T-helper 1 cell treated with Interleukin-12 subunit alpha and Interleukin-12 subunit beta and Interleukin-4 antibody, amounts not matched to agents 30 ng/mL and 1 ng/mL, for 36 hours (primary cell): Measurements from ENCODE around the gene AMOTL1. TPM values are rescaled to one million over a fixed set of nuclear protein-coding genes. Genes with fewer than 3 reads are reported as not detected.

Experiments used
- intact Hi-C: fragments of 100-400 bp; cut with micrococcal nuclease; formaldehyde crosslinking; loops from one replicate; pipeline ENCODE4 v1.15.1; 2024
- total RNA-seq: library from RNA; stranded (reverse); gene quantifications from 2 replicates; pipeline ENCODE4 v1.2.3, GENCODE V29; 2022

AMOTL1 gene, protein sequence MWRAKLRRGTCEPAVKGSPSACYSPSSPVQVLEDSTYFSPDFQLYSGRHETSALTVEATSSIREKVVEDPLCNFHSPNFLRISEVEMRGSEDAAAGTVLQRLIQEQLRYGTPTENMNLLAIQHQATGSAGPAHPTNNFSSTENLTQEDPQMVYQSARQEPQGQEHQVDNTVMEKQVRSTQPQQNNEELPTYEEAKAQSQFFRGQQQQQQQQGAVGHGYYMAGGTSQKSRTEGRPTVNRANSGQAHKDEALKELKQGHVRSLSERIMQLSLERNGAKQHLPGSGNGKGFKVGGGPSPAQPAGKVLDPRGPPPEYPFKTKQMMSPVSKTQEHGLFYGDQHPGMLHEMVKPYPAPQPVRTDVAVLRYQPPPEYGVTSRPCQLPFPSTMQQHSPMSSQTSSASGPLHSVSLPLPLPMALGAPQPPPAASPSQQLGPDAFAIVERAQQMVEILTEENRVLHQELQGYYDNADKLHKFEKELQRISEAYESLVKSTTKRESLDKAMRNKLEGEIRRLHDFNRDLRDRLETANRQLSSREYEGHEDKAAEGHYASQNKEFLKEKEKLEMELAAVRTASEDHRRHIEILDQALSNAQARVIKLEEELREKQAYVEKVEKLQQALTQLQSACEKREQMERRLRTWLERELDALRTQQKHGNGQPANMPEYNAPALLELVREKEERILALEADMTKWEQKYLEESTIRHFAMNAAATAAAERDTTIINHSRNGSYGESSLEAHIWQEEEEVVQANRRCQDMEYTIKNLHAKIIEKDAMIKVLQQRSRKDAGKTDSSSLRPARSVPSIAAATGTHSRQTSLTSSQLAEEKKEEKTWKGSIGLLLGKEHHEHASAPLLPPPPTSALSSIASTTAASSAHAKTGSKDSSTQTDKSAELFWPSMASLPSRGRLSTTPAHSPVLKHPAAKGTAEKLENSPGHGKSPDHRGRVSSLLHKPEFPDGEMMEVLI
- 2.7 and 2.9 TPM in 2 replicates for total RNA-seq

DNA sequence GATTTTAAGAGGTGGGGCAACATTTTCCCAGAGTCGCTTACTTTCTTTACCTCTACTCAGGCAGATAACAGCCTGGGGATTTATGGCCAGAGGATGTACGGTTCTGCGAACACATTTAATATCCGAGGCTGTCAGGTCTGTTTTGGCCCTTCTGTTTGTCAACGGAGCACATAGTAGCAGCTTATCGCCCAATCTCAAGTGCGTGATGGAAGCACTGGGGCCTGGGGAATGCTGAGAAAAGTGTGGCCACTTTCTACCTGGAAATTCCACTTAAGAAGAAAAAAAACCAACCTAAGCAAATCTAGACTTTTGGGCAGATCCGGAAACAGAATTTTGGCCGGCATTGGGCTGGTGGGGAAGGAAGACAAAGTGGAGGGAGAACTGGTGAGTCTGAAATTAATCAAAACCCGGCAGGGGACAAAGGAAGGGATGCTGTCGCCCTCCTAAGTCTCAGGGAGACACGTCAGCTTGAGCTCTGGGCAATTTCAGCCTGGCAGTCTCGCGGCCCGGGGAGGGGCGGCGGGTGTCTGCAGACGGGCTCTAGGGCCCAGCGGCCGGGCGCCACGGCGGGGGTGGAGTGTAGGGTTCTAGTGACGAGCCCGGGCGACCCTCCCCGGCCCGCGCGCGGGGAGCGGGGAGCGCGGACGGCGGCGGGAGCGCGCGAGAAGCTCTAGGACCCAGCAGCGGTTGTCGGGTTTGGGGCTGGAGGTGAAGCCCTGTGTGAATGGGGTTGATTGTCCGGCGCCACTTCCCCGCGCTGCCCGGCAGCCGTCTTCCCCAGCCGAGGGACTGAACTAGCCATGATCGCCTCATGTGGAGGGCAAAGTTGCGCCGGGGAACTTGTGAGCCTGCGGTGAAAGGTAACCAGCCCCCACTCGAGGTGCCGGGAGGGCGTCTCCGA is at the start of gene AMOTL1:
AMOTL1 (plus strand) TSS at position 656 of the 901 bp plus-strand sequence; CDS start at position 812, 156 bp downstream.
- intact Hi-C loops: loop anchor here (5.0 to 10.0 kb wide), 2 partner anchors 109 to 223 kb away; partner anchors contain the start of gene FUT4

DNA sequence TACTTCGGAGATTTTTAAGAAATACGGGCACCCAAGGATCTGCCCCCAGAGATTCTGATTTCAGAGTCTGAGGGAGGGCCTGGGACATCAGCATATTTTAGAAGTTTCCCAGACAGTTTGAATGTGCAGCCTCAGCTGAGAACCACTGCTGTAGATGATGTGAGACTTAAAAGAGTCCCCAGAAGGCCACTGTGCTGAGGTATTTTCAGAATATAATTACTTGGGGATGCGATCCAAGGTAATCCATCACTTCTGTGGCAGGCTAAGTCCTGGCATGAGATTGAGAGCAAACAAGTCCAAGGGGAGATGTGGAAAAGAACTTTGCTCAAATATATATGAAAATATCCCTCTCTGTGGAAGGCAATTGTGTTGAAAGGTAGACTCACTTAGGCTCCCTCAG is 48.3 kb upstream of the AMOTL1 start:
- intact Hi-C loops: no loop called here

DNA sequence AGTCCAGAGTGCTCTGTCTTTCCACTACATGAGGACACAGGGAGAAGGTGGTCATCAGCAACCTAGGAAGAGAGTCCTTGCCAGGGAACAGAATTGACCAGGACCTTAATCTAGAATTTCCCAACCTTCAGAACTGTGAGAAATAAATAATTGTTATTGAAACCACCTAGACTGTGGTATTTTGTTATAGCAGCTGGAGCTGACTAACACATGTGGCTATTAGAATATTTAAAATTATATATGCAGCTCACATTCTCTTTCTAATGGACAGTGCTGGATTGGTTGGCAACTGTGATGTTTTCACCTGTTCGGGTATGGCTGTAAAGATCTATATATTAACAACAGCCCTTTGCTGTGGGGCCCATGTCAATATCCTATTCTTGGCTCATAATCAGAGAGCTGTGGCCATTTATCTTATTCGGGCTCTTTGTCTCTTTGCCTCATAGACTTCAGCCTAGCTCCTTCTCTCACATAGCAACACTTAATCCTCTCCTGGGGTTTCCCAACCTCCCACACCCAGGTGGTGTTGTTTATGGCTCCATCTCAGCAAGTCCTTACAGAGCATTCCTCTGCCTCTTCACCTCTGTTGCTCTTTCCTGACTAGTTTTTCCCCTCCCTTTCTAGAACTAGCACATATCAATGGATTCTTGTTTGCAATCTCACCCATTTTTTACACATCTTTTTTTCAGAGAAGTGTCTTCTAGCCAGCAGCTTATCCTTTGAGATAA is 46.4 kb upstream of the AMOTL1 start:
- intact Hi-C loops: no loop called here

DNA sequence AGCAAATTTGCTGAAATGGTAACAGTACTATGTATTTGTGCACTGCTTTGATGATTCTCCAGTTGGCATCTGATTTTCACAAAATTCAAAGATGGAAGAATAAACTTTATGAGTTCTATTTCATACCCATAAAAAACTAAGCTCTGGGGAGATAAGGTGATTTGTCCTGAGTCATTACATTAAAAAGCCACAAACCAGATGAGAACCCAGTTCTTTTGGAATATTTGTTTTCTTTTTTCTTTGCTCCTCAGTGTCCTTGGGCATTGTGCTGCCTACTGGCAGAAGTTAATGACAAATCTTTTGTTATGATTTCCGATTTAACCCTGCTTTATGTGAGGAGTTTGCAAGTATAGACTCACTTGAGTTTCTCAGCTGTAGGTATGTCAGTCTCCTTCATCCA is 45.4 kb upstream of the AMOTL1 start:
- intact Hi-C loops: no loop called here

DNA sequence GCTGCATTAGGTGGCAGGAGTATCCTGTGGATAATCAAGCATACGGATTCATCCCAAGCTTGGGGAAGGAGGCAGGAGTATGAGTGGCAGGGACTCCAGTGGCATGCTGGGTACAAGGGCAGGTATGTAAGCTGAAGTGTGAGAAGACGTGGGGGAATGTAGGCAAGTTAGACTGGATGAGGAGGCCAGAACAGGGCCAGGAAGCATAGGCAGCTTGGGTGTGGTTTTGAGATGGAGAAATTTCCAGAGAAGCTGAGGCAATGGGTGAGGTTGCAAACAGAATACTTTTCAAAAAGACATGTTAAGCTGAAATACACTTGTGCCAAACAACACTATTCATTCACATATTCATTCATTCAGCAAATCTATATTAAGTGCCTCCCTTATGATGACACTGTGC is 43.1 kb upstream of the AMOTL1 start:
- intact Hi-C loops: no loop called here

DNA sequence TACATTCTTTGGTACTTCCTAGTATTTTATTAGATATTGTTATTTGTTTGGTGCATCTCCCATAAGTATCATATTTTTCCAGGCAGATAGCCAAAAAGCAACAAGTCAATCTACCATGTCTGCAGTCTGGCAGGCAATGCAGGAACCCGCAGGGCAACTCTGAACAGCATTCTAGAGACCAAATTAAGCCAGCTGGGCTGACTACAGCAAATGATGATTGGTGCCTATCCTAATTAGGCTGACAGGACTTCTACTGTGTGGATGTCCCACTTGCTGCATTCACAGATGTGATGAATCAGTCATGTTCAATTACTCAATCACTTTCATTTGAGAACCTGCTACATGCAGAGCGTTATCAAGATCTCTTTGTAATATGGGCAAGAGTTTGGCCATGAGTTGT is 40.3 kb upstream of the AMOTL1 start:
- intact Hi-C loops: no loop called here

DNA sequence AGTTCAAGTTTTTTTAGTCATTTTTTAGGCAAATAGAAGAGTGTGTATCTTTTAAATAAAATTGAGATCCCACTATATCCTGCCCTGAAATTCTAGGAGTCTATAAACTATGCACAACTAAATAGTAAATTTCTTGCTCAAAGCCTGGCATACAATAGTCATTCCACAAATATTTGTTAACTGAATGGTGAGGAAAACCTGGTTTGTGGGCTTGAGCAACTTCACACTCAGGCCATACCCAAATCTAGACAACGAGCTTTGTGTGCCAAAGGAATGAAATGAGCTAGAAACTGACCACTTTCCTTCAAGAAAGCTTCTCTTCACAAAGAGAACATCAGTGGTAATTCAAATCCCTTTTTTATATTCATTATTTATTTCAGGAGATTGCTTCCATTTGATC is 39.6 kb upstream of the AMOTL1 start:
- intact Hi-C loops: no loop called here

DNA sequence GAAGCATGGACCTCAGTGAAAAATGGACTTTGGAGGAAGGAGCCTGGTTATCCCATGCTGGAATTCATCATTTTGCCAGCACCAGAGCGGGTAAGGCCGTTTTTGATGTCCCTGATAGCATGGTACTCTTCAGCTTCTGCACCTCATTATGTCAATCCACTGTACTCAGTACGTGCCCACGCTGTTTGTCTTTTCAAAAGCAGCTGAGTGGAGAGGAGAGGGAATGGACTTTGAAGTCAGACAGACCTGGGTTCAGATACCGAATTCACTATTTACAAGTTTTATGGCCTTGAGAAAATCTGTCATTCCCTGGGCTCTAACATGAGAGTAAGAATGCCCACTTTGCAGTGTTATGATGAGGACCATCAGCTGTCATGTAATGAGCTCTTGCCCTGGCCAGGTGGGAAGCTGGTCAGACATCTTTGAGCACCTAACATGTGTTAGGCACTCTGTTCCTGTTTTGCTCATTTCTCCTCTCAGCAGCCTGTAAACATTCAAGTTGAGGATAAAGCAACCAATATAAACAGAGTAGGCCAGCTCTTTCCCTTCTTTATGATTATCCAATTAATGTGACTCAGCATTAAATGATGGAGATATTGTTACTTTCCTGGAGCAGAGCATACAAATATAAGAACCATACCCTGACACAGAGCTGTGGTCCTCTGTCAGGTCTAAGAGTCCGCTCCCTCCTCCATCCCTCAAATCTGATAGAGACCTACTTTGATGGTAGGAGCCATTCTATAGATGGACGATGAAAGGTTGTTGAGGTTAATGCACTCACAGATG is 39.0 kb upstream of the AMOTL1 start:
- intact Hi-C loops: no loop called here

DNA sequence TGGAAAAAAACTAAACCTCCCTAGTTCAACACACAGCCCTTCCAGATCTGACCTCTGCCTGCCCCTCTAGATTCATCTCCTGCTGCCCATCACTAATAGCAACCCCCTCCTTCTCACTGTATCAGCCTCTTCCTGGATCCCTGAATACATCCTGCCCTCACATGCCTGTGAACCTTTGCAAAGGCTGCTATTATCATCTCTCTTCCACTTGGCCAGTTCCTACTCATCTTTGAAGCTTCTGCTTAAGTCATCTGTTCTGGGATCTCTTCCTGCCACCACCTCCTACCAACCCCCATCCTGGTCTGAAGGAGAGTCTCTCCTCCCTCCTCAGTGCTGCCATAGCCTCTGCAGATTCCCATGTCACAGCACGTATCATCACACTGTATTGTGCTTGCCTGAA is 38.0 kb upstream of the AMOTL1 start:
- intact Hi-C loops: no loop called here

DNA sequence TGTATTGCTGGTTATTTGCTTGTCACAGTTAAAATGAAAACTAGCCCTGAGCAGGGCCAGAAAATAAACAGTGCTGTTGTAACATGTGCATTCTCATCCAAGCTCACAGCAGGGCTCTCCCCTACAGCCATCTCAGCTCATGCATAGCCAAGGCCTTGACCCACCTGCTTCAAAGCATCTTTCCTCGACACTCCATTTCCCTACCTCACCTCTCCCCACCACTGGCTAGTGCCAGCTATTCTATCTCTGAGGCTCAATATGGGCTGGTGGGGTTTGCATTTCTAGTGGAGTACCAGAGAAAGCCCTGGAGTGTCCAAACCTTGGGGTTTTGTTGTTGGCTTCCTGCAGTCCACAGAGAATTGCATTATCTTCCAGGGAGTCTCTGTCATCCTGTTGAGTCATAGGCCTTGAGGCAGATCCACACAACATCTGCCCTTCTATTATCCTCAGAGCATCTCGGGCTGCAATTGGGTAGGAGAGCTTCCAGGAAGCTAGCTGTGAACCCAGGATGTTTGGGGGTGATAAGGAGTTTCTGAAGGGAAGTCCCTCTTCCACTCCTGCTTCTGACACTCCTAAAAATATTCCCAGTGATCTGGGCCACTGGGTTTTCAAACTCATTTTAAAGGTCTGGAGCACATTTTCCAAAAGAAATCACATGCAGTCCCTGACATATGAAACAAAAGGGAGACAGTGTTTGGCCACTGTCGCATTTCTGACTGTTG is 36.1 kb upstream of the AMOTL1 start:
- intact Hi-C loops: no loop called here

DNA sequence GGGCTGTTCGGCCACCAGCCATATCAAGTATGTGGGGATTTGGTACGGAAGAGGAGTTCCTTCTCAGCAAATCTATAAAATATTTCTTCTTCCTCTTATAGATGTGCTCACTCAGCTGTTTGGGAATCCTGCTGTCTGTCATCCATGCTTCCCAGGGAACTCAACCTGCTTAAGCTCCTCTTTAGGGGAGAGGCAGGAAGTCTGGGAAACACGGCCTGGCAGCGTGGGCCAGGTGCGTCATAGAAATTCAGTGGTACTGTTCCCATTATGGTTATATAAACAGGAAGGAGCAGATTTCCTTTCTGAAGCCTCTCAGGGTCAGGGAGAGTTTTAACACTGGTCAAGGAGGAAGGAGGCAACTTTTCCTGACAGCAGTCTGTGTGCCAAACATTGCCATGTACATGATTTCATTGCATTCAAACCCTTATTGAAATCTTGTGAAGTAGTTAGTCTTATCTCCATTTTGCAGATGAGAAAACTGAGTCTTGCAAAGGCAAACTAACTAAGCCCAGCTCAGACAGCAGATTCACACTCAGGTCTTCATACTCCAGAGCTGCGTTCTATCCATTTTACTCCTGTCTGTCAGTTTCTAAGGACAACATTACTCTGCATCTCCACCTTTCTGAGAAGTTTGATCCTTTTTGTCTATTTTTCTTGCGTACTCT is 35.4 kb upstream of the AMOTL1 start:
- intact Hi-C loops: no loop called here

DNA sequence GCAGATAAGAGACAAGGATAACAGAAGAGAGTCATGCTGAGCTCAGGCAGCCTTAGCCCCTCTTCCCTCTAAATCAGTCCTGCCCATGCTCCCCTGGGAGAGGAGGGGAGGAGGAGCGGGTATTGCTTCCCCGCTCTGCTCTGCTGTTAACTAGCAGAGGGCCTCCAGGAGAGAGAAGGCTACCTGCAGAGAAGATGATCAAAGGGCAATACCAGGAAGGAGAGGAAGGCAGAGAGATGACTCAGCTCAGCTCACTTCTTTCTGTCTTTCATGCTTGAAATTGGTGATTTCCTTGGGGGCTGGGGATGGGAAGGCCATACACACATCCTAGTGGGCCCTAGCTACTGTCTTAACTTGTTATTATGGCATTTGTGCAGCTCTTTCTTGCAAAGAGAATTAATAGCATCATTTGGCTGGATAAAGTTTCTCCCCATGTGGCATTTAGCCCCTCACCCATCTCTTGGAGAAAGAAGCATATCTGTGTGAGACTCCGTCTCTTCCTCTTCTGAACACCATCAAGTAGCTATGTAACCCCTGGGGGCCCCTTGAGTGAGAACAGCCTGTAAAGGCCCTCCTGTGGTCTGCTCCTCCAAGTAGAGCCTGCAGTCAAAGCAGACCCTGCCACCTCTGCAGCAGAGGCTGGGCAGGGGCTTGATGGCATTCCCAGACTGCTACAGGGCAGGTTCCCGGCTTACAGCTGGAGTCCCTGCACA is 33.4 kb upstream of the AMOTL1 start:
- intact Hi-C loops: no loop called here

DNA sequence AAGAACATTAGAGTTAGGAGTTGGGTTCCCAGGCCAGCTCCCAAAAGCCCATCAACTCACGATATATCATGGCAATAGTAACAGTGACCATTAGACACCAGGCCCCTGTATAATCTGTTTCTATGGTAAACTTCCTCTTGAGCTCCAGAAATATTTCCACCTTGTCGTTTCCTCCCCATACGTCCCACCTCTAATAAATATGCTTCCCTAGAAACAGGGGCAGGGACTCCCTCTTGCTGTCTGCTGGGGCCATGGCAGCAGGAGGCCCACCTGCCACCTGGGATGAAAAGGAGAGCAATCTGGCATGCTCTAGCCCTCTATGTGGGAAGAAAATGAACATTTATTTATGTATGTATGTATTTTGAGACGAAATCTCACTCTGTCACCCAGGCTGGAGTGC is 32.2 kb upstream of the AMOTL1 start:
- intact Hi-C loops: no loop called here

DNA sequence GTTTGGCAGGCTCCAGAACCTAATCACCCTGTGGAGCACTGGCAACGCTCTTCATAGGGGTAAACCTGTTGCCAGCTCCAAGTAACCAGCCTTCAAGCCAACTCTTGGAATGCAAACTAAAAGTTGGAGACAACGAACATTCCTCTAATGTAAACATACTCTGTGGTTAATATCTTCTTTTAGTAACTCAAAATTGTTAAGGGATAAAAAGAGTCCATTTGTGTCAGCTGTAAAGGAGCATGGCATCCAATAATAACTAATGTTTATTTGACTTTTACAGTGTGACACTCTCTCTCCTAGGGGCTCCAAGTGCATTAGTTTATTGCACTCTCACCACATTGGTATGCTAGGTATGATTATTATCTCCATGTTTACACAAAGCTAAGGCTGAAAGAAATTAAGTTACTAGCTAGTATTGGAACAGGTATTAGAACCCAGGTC is 31.0 kb upstream of the AMOTL1 start:
- intact Hi-C loops: no loop called here

DNA sequence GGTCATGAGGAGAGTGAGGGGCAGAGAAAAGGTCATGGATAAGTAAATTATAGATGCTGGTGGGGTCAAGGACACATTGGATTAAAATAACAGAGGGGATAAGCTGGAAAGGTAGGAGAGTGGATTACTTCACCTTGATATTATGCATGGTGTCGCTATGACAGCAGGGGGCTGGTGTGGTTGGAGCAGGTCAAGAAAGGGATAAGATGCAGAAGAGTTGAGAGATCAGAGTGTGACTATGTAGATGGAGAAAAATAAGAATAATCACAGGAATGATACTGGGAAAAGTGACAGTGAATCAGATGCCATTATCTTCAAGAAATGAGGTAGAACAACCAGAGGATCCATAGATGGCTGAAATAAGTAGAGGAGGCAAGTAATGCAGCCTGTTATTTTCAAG is 29.4 kb upstream of the AMOTL1 start:
- intact Hi-C loops: no loop called here

DNA sequence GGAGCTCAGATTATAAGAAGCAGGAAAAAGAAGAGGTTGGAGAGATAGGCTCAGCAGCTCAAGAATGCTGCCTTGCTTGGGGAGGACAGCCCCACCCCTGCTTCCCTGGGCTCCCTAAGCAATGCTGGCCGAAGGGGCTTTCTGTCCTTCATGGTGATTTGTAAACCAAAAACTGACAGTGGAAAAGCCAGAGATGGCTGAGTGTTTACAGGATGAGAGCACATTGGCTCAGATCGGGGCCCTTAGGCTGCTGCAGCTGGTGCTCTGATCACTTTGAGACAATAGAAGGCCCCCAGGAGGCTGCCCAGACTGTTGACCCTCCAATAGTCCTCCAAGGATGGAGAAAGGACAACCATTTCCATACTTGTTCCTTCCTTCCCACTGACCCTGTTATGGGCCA is 28.8 kb upstream of the AMOTL1 start:
- intact Hi-C loops: no loop called here

DNA sequence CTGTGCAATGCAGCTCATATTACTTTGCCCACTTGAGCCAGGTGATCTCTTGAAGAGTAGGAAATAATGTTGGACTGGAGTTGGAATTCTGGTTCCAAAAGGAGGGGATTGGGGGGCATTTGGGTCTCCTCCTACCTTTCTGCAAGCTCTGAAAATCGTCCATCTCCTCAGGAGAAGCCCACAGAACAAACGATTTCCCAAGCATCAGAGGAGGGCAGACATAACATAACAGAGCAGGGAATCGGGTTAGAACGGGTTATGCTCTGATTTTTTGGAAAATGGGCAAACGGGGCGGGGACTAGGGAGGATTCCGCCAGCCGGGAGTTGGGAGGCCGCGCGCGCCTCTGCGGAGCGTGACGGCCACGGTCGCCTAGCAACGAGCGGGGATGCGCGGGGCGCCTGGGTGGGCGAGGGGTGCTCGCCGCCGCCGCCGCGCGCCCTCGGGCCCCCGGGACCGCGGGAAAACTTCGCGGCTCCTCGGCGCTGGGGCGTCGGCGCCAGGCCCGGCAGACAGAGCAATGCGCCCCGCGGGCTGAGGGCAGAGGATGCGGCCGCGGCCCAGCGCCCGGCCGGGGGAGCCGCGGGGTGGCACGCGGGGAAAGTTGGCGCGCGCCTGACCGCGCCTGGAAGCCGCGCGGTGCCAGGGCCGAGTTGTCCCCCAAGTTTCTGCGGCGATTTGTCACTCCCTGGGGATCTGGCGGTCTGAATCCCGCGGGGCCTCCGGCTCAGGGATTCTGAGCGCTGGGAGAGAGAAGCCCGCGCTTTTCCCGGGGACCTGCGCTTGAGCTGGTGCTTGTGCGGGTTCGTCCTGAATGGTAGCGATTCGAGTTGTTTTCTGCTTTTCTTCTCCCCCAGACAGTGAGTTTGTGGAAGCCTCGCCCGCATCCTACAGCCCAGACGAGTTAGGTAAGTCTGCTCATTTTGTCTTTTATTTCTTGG is 27.8 kb upstream of the AMOTL1 start:
- intact Hi-C loops: no loop called here
